COLO829 (cell line): ENCODE measurements around the gene PGA4.
"Not testable (repeated sequence)": the region's sequence is repeated elsewhere in the genome, so short reads cannot be mapped to it uniquely, and the experiment has no call there.

ENCODE experiments used
- DNase-seq: peaks from one replicate; pipeline ENCODE4 v3.0.0; 2012; ENCODE audit warnings: low spot score

PGA4 gene

GRCh38 chr11:61222047-61222446 lies at the start of gene PGA4:
Gene PGA4, plus strand, starts transcription at chr11:61222347. Its CDS starts 54 bp downstream, at chr11:61222401.
- not testable (repeated sequence) for DNase-seq

GRCh38 chr11:61172356-61172755 lies 49.8 kb upstream of the PGA4 start:
- no peak for DNase-seq

GRCh38 chr11:61172888-61173287 lies 49.3 kb upstream of the PGA4 start:
- DNase-seq, result no peak

GRCh38 chr11:61173456-61173855 lies 48.7 kb upstream of the PGA4 start:
- no peak for DNase-seq

- no peak for DNase-seq
These were observed 47.9 kb upstream of the PGA4 start for GRCh38 chr11:61174273-61174672.

- DNase-seq, result no peak
These were observed 47.2 kb upstream of the PGA4 start for GRCh38 chr11:61174949-61175348.

- no peak for DNase-seq
These were observed 45.7 kb upstream of the PGA4 start for GRCh38 chr11:61176446-61176845.

GRCh38 chr11:61180205-61180604 lies 41.9 kb upstream of the PGA4 start:
- DNase-seq, result not testable (repeated sequence)

GRCh38 chr11:61181489-61181888 lies 40.7 kb upstream of the PGA4 start:
- DNase-seq, result no peak

- DNase-seq, result no peak
These were observed 38.5 kb upstream of the PGA4 start for GRCh38 chr11:61183645-61184044.

- no peak for DNase-seq
These were observed 35.6 kb upstream of the PGA4 start for GRCh38 chr11:61186504-61186903.

- peak; percentile 53 for DNase-seq
These were observed 34.5 kb upstream of the PGA4 start for GRCh38 chr11:61187505-61188130.

GRCh38 chr11:61189933-61190332 lies 32.2 kb upstream of the PGA4 start:
- DNase-seq, result no peak

GRCh38 chr11:61193596-61193995 lies 28.6 kb upstream of the PGA4 start:
- DNase-seq, result no peak

GRCh38 chr11:61194169-61194671 lies 27.9 kb upstream of the PGA4 start:
- no peak for DNase-seq

GRCh38 chr11:61194981-61195695 lies 27.0 kb upstream of the PGA4 start:
- DNase-seq, result no peak

- no peak for DNase-seq
These were observed 26.4 kb upstream of the PGA4 start for GRCh38 chr11:61195719-61196118.

GRCh38 chr11:61198361-61198760 lies 23.8 kb upstream of the PGA4 start:
- no peak for DNase-seq

- no peak for DNase-seq
These were observed 23.1 kb upstream of the PGA4 start for GRCh38 chr11:61198948-61199523.

GRCh38 chr11:61201476-61201875 lies 20.7 kb upstream of the PGA4 start:
- DNase-seq, result no peak

- not testable (repeated sequence) for DNase-seq
These were observed 19.0 kb upstream of the PGA4 start, which contains the start of gene PGA3 for GRCh38 chr11:61202950-61203746. Gene PGA3, plus strand, starts transcription at chr11:61203515. Its CDS starts 50 bp downstream, at chr11:61203565.

GRCh38 chr11:61203873-61204272 lies 18.3 kb upstream of the PGA4 start:
- DNase-seq, result not testable (repeated sequence)
